Duodenal mucosa (tissue), 2 donors: Measurements from ENCODE around the gene SPSB4.

Experiments used
- H3K27ac ChIP-seq: one replicate; pipeline ENCODE4 v1.7.0; 2013; ENCODE audit warnings: low read depth, low read length
- H3K27me3 ChIP-seq, 2 donors: one replicate each; pipeline ENCODE4 v1.7.0; 2013; ENCODE audit warnings: low read length in 2 of 2, control low read depth in 1 of 2; ENCODE audit not compliant: insufficient read depth in 2 of 2, control insufficient read depth in 1 of 2
- H3K36me3 ChIP-seq, 2 donors: one replicate each; pipeline ENCODE4 v1.7.0; 2013; ENCODE audit warnings: low read length in 2 of 2, control low read depth in 1 of 2; ENCODE audit not compliant: insufficient read depth in 2 of 2, control insufficient read depth in 1 of 2
- H3K4me1 ChIP-seq, 2 donors: one replicate each; pipeline ENCODE4 v1.7.0; 2013; ENCODE audit warnings: low read length in 2 of 2, control low read depth in 1 of 2; ENCODE audit not compliant: insufficient read depth in 2 of 2, control insufficient read depth in 1 of 2
- H3K4me3 ChIP-seq, 2 donors: one replicate each; pipeline ENCODE4 v1.7.0; 2013; ENCODE audit warnings: low read length in 2 of 2, low read depth in 1 of 2
- H3K9ac ChIP-seq, 2 donors: one replicate each; pipeline ENCODE4 v1.7.0; 2013; ENCODE audit warnings: low read length in 2 of 2, low read depth in 1 of 2
- H3K9me3 ChIP-seq, 2 donors: one replicate each; pipeline ENCODE4 v1.7.0; 2013; ENCODE audit warnings: low read length in 2 of 2, control low read depth in 1 of 2; ENCODE audit not compliant: control insufficient read depth in 1 of 2

The SPSB4 gene

GRCh38 chr3:141126661-141127343, 75.7 kb downstream of the SPSB4 start:
- Histone ChIP-seq H3K9ac (no peak overlapping the region), H3K27me3 (peaks cover 0 to 3% of the 10 kb centered on the region in 2 donors), H3K4me3 (no peak overlapping the region), H3K36me3 (no peaks in the 10 kb centered on the region), H3K9me3 (peaks cover 0 to 2% of the 10 kb centered on the region in 2 donors), H3K4me1 (no peaks in the 10 kb centered on the region), H3K27ac (no peak overlapping the region)

DNA sequence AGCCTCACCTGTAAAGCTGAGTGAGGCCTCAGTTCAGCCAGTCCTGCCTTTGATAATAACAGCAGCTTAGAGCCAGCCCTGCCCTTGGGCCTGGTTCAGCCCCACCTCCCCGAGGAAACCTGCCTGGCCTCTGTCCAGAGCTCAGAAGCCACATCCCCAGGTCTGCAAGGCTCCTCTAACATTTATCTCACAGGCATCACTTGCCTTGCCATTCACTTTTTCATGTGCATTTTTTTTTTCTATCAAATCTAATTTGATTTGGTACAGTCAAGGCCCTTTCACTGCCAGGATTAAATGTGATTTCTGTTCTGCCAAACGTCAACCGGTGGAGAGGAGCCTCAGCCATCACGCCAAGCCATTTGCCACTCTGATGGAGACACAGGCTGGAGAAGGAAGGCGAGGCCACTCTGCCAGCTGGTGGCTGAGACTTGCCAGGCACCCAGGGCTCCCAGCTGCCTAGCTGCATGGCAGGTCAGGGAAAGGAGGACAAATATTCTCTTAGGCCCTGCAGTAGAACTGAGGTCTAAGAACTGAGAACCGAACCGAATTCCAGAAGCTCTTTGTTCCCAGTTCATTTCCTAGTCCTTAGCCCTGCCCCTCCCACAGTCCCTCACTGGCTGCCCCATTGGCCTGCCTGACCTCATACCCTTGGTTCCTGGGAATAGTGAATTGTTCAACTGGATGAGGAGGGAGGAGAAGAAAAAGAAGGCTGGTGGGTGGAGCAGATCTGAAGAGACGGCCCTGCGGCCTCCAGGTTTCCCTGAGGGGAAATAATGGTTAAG, 76.4 kb downstream of the SPSB4 start:
- H3K4me1 ChIP-seq, result no peaks in the 10 kb centered on the region
- H3K27me3 ChIP-seq, result peaks cover 0 to 3% of the 10 kb centered on the region in 2 donors
- no peak overlapping the region for H3K9ac ChIP-seq
- H3K4me3 ChIP-seq, result no peak overlapping the region
- H3K36me3 ChIP-seq, result no peaks in the 10 kb centered on the region
- no peak overlapping the region for H3K27ac ChIP-seq
- H3K9me3 ChIP-seq, result peaks cover 0 to 2% of the 10 kb centered on the region in 2 donors

- Histone ChIP-seq H3K9me3 (peaks cover 0 to 2% of the 10 kb centered on the region in 2 donors), H3K27ac (no peak overlapping the region), H3K4me3 (no peak overlapping the region), H3K27me3 (peaks cover 0 to 3% of the 10 kb centered on the region in 2 donors), H3K9ac (no peak overlapping the region), H3K4me1 (no peaks in the 10 kb centered on the region), H3K36me3 (no peaks in the 10 kb centered on the region)
Observed at GRCh38 chr3:141128126-141128777, 77.1 kb downstream of the SPSB4 start.

DNA sequence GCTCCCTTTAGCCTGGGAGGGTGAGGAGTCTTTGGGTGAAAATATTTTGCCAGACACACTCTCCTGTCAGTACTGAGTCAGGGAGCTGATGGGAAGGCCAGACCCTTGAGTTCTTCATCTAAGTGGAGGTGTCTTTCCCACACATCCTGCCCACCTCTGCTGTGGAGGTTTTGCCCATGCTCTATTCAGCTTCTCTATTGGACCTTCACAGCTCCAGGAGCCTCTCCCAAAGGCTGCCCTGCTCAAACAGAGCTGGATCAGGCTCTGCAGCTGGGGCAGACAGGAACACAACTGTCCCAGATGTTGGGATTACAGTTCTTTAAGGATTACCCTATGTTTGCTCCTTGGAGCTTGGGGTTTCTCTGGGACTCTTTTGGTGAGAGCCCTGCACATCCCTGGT, 77.9 kb downstream of the SPSB4 start:
- Histone ChIP-seq H3K27me3 (peaks cover 0 to 3% of the 10 kb centered on the region in 2 donors), H3K4me3 (no peak overlapping the region), H3K9me3 (peaks cover 0 to 2% of the 10 kb centered on the region in 2 donors), H3K36me3 (no peaks in the 10 kb centered on the region), H3K4me1 (no peaks in the 10 kb centered on the region), H3K27ac (no peak overlapping the region), H3K9ac (no peak overlapping the region)

DNA sequence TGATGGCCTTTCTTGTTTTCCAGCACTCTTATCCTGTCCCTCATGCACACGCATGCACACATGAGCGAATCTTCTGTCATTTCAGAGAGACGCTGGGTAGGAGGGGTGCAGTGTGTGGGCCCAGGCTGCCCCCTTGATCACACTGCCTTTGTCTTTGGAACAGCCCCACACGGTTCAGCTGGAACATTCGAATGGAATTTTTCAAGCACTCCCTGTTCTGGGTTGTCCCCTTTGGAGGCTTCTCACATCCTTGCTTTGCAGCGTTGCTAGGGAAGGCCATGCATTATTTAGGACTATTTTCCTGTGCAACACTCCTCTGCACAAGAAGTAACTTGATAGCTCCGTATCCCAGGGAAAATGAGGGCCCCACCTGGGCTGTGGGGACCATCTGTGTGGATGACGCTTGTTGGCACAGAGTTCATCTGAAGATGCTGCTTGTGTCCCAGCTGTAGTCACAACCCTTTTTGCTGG, 78.4 kb downstream of the SPSB4 start:
- Histone ChIP-seq H3K4me1 (no peaks in the 10 kb centered on the region), H3K27me3 (peaks cover 0 to 3% of the 10 kb centered on the region in 2 donors), H3K9me3 (peaks cover 0 to 2% of the 10 kb centered on the region in 2 donors), H3K36me3 (no peaks in the 10 kb centered on the region), H3K27ac (no peak overlapping the region), H3K9ac (no peak overlapping the region), H3K4me3 (no peak overlapping the region)

- no peak overlapping the region for H3K27ac ChIP-seq
- H3K9ac ChIP-seq, result no peak overlapping the region
- no peaks in the 10 kb centered on the region for H3K27me3 ChIP-seq
- H3K9me3 ChIP-seq, result no peaks in the 10 kb centered on the region
- H3K4me3 ChIP-seq, result no peak overlapping the region
- H3K36me3 ChIP-seq, result no peaks in the 10 kb centered on the region
- no peaks in the 10 kb centered on the region for H3K4me1 ChIP-seq
Observed at GRCh38 chr3:141143517-141143916, 92.4 kb downstream of the SPSB4 start.

- H3K4me3 ChIP-seq, result no peak overlapping the region
- peaks cover 0 to 5% of the 10 kb centered on the region in 2 donors for H3K27me3 ChIP-seq
- H3K27ac ChIP-seq, result no peak overlapping the region
- H3K9me3 ChIP-seq, result no peaks in the 10 kb centered on the region
- no peaks in the 10 kb centered on the region for H3K4me1 ChIP-seq
- no peak overlapping the region for H3K9ac ChIP-seq
- H3K36me3 ChIP-seq, result no peaks in the 10 kb centered on the region
Observed at GRCh38 chr3:141146979-141147470, 95.9 kb downstream of the SPSB4 start.

GRCh38 chr3:141147657-141148056, 96.5 kb downstream of the SPSB4 start:
- H3K9me3 ChIP-seq, result no peaks in the 10 kb centered on the region
- H3K4me1 ChIP-seq, result no peaks in the 10 kb centered on the region
- peaks cover 0 to 5% of the 10 kb centered on the region in 2 donors for H3K27me3 ChIP-seq
- no peak overlapping the region for H3K9ac ChIP-seq
- H3K36me3 ChIP-seq, result no peaks in the 10 kb centered on the region
- no peak overlapping the region for H3K27ac ChIP-seq
- H3K4me3 ChIP-seq, result no peak overlapping the region

GRCh38 chr3:141148169-141148568, 97.0 kb downstream of the SPSB4 start:
- no peak overlapping the region for H3K4me3 ChIP-seq
- H3K9ac ChIP-seq, result no peak overlapping the region

DNA sequence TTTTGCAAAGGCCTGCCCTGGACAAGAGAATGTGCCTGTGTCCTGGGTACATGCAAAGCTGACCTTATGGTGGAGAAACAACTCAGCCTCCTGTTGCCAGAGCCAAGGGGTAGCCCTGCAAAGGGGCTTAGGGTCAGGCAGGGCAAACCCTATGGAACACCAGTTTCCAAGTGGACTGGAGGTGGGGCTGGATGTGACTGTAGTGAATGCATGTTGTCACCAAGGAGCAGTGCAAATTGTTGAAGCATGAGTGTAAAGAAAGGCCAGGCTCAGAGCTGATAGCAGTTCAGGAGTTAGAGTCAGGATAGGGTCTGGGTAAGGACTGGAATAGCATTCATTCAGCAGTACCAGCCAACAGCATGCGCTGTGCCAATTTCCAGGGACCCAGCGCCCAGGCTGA, 97.6 kb downstream of the SPSB4 start:
- H3K4me1 ChIP-seq, result no peaks in the 10 kb centered on the region

More at GRCh38 chr3:141148169-141148568, 97.0 kb downstream of the SPSB4 start:
- no peak overlapping the region for H3K27ac ChIP-seq
- no peaks in the 10 kb centered on the region for H3K4me1 ChIP-seq
- H3K27me3 ChIP-seq, result peaks cover 0 to 5% of the 10 kb centered on the region in 2 donors
- no peaks in the 10 kb centered on the region for H3K36me3 ChIP-seq
- no peaks in the 10 kb centered on the region for H3K9me3 ChIP-seq

More for the DNA sequence above, 97.6 kb downstream of the SPSB4 start:
- no peak overlapping the region for H3K4me3 ChIP-seq
- no peaks in the 10 kb centered on the region for H3K36me3 ChIP-seq
- H3K9me3 ChIP-seq, result no peaks in the 10 kb centered on the region
- no peak overlapping the region for H3K27ac ChIP-seq
- no peak overlapping the region for H3K9ac ChIP-seq
- H3K27me3 ChIP-seq, result peaks cover 0 to 5% of the 10 kb centered on the region in 2 donors
